AG10803 (cell line): ENCODE data around the gene RHBDF1.

ENCODE experiments used
- DNase-seq: peaks from one replicate; pipeline ENCODE4 v3.0.0; 2010; ENCODE audit warnings: low read depth
- H3K4me3 ChIP-seq: 2 replicates; pipeline ENCODE4 v1.5.1; 2011; ENCODE audit warnings: mild to moderate bottlenecking, low read length, control low read depth
- CTCF ChIP-seq: conservative IDR thresholded peaks from 2 replicates; pipeline ENCODE4 v1.5.1; 2011; ENCODE audit warnings: mild to moderate bottlenecking, low read length, control low read depth, inconsistent platforms

The RHBDF1 gene

GRCh38 chr16:94918-95265 is 22.5 kb upstream of the RHBDF1 start:
- no peak overlapping the region for H3K4me3 ChIP-seq
- no peak for DNase-seq
- no peak for TF ChIP-seq CTCF

- no peak overlapping the region for H3K4me3 ChIP-seq
- TF ChIP-seq CTCF: no peak
- no peak for DNase-seq
Observed at GRCh38 chr16:92431-93339, 20.3 kb upstream of the RHBDF1 start.

GRCh38 chr16:91484-91883 is 19.1 kb upstream of the RHBDF1 start:
- no peak for DNase-seq
- no peak overlapping the region for H3K4me3 ChIP-seq
- TF ChIP-seq CTCF: no peak

GRCh38 chr16:89391-90302 is 17.2 kb upstream of the RHBDF1 start:
- no peak overlapping the region for H3K4me3 ChIP-seq
- DNase-seq: no peak

GRCh38 chr16:88613-89012 is 16.2 kb upstream of the RHBDF1 start:
- DNase-seq: no peak
- TF ChIP-seq CTCF: no peak
- no peak overlapping the region for H3K4me3 ChIP-seq

More at GRCh38 chr16:89391-90302, 17.2 kb upstream of the RHBDF1 start:
- no peak for TF ChIP-seq CTCF

GRCh38 chr16:86483-86952 is 14.1 kb upstream of the RHBDF1 start:
- no peak for TF ChIP-seq CTCF
- H3K4me3 ChIP-seq: no peak overlapping the region
- DNase-seq: no peak
